Chondrocyte (in vitro differentiated cells): Measurements from ENCODE around the gene GADD45A. TPM values are rescaled to one million over a fixed set of nuclear protein-coding genes. Genes with fewer than 3 reads are reported as not detected.

Experiments
- DNase-seq: peaks from one replicate; pipeline ENCODE4 v3.0.0; 2021; ENCODE audit warnings: mixed read lengths, low spot score
- H3K27ac Mint-ChIP-seq: one replicate; pipeline ENCODE4 v1.8.0; 2021; ENCODE audit warnings: mild to moderate bottlenecking, moderate library complexity, mixed read lengths; ENCODE audit not compliant: unreplicated experiment
- H3K27me3 Mint-ChIP-seq: 2 replicates; pipeline ENCODE4 v1.8.0; 2021; ENCODE audit warnings: low read depth, mixed read lengths
- H3K36me3 Mint-ChIP-seq: 2 replicates; pipeline ENCODE4 v1.8.0; 2021; ENCODE audit warnings: low read depth, mixed read lengths
- H3K4me1 Mint-ChIP-seq: 2 replicates; pipeline ENCODE4 v1.8.0; 2021; ENCODE audit warnings: low read depth, mild to moderate bottlenecking, mixed read lengths
- H3K4me3 Mint-ChIP-seq: one replicate; pipeline ENCODE4 v1.8.0; 2021; ENCODE audit warnings: mild to moderate bottlenecking, moderate library complexity, mixed read lengths; ENCODE audit not compliant: unreplicated experiment
- H3K9me3 Mint-ChIP-seq: 2 replicates; pipeline ENCODE4 v1.8.0; 2021; ENCODE audit warnings: low read depth, mixed read lengths
- CTCF ChIP-seq: fragments of 200-600 bp; sonication (generic); IDR thresholded peaks from 2 replicates; pipeline ENCODE4 v1.5.0; 2021; ENCODE audit warnings: antibody characterized with exemption, mild to moderate bottlenecking, moderate library complexity
- long read RNA-seq: library from polyadenylated mRNA; stranded (forward); transcript quantifications from one replicate; pipeline ENCODE4 v2.0.0, GENCODE V29; 2021
- total RNA-seq: library from RNA; stranded (reverse); gene quantifications from 3 replicates; pipeline ENCODE4 v1.2.1, GENCODE V29; 2021

Gene GADD45A
- total RNA-seq: 49.1 to 92.3 TPM (median 89.4 TPM) in 3 replicates
- long read RNA-seq, transcript GADD45A-202 (4 exons, 1,496 nt): major isoform, 99 of 195 reads
- long read RNA-seq, partial matches to known transcripts: 18 of 195 reads
- long read RNA-seq, other reads (novel, unspliced or antisense): 75 of 195 reads

GRCh38 chr1:67685067-67685557 lies at the start of gene GADD45A:
GADD45A (plus strand) TSS chr1:67685201; CDS start chr1:67685495, 294 bp downstream.
- peaks cover 19% of the 10 kb centered on the region for H3K36me3 Mint-ChIP-seq
- peak within 1 kb of the TSS; percentile 92 for H3K4me3 Mint-ChIP-seq
- peak; percentile 100 for DNase-seq
- no peaks in the 10 kb centered on the region for H3K9me3 Mint-ChIP-seq
- peak within 1 kb of the TSS; percentile 99 for H3K27ac Mint-ChIP-seq
- TF ChIP-seq CTCF: no peak
- H3K4me1 Mint-ChIP-seq: peaks cover 49% of the 10 kb centered on the region
- no peaks in the 10 kb centered on the region for H3K27me3 Mint-ChIP-seq

GRCh38 chr1:67636146-67636545 lies 48.9 kb upstream of the GADD45A start:
- Mint-ChIP-seq H3K9me3 (no peaks in the 10 kb centered on the region), H3K4me3 (no peak overlapping the region), H3K27me3 (no peaks in the 10 kb centered on the region), H3K27ac (no peak overlapping the region), H3K36me3 (no peaks in the 10 kb centered on the region), H3K4me1 (no peaks in the 10 kb centered on the region)
- DNase-seq: no peak
- no peak for TF ChIP-seq CTCF

GRCh38 chr1:67639361-67639760 lies 45.6 kb upstream of the GADD45A start:
- Mint-ChIP-seq H3K27me3 (no peaks in the 10 kb centered on the region), H3K4me1 (no peaks in the 10 kb centered on the region), H3K36me3 (no peaks in the 10 kb centered on the region), H3K9me3 (no peaks in the 10 kb centered on the region), H3K4me3 (no peak overlapping the region), H3K27ac (no peak overlapping the region)
- DNase-seq: no peak
- TF ChIP-seq CTCF: no peak

- no peak overlapping the region for H3K27ac Mint-ChIP-seq
- no peak overlapping the region for H3K4me3 Mint-ChIP-seq
These were observed 42.4 kb upstream of the GADD45A start for GRCh38 chr1:67642629-67643028.

GRCh38 chr1:67644566-67644965 lies 40.4 kb upstream of the GADD45A start:
- no peaks in the 10 kb centered on the region for H3K27me3 Mint-ChIP-seq
- H3K4me3 Mint-ChIP-seq: no peak overlapping the region
- no peak for TF ChIP-seq CTCF
- no peaks in the 10 kb centered on the region for H3K4me1 Mint-ChIP-seq
- no peaks in the 10 kb centered on the region for H3K36me3 Mint-ChIP-seq
- DNase-seq: no peak
- H3K27ac Mint-ChIP-seq: no peak overlapping the region
- H3K9me3 Mint-ChIP-seq: no peaks in the 10 kb centered on the region

More at GRCh38 chr1:67642629-67643028, 42.4 kb upstream of the GADD45A start:
- no peak for DNase-seq
- H3K36me3 Mint-ChIP-seq: no peaks in the 10 kb centered on the region
- TF ChIP-seq CTCF: no peak
- no peaks in the 10 kb centered on the region for H3K9me3 Mint-ChIP-seq
- H3K27me3 Mint-ChIP-seq: no peaks in the 10 kb centered on the region
- H3K4me1 Mint-ChIP-seq: no peaks in the 10 kb centered on the region
